OCI-LY7 (cell line): ENCODE results near the gene RNASEL.

Experiments used
- CTCF ChIP-seq: fragments of 200-600 bp; sonication (generic); conservative IDR thresholded peaks from 2 replicates; pipeline ENCODE4 v1.5.1; 2014; ENCODE audit warnings: mild to moderate bottlenecking, antibody characterized with exemption, low read length, moderate library complexity, mixed read lengths
- EZH2phosphoT487 ChIP-seq: fragments of 200-600 bp; sonication (generic); IDR thresholded peaks from 2 replicates; pipeline ENCODE4 v1.6.1; 2018; ENCODE audit warnings: low read depth, borderline replicate concordance, mild to moderate bottlenecking, mixed run types, antibody characterized with exemption, low read length, moderate library complexity, mixed read lengths

- TF ChIP-seq CTCF (no peak), EZH2phosphoT487 (no peak)
These were observed 9.2 kb upstream of the RNASEL start for GRCh38 chr1:182598296-182598695.
